Measurements from ENCODE around the gene ESRRA.
A peak's percentile ranks its signal among the peaks of the same experiment; 100 is the strongest.

ESRRA gene

GRCh38 chr11:64352099-64352994 is 47.0 kb downstream of the ESRRA start:
- DNase-seq (ENCODE audit: low read depth) = no peak

- no peak for DNase-seq (ENCODE audit: low read depth)
Observed at GRCh38 chr11:64352995-64353714, 47.8 kb downstream of the ESRRA start.

- DNase-seq (ENCODE audit: low read depth) = no peak
Observed at GRCh38 chr11:64353715-64354506, 48.6 kb downstream of the ESRRA start.

GRCh38 chr11:64355078-64355940 is 50.0 kb downstream of the ESRRA start:
- peak; percentile 83 for DNase-seq (ENCODE audit: low read depth)

- peak; percentile 35 for DNase-seq (ENCODE audit: low read depth)
Observed at GRCh38 chr11:64356498-64357411, 51.4 kb downstream of the ESRRA start.

- no peak for DNase-seq (ENCODE audit: low read depth)
Observed at GRCh38 chr11:64357446-64357845, 52.1 kb downstream of the ESRRA start.

GRCh38 chr11:64357904-64358535 is 52.7 kb downstream of the ESRRA start:
- DNase-seq (ENCODE audit: low read depth) = peak; percentile 32

- no peak for DNase-seq (ENCODE audit: low read depth)
Observed at GRCh38 chr11:64358536-64358906, 53.2 kb downstream of the ESRRA start.

GRCh38 chr11:64358907-64359711 is 53.8 kb downstream of the ESRRA start, which contains the start of gene RPS6KA4:
Gene RPS6KA4, plus strand, starts transcription at chr11:64359162. Its CDS starts 74 bp downstream, at chr11:64359236.
- peak; percentile 79 for DNase-seq (ENCODE audit: low read depth)

- DNase-seq (ENCODE audit: low read depth) = no peak
Observed at GRCh38 chr11:64359712-64360445, 54.6 kb downstream of the ESRRA start.

- no peak for DNase-seq (ENCODE audit: low read depth)
Observed at GRCh38 chr11:64360448-64360921, 55.2 kb downstream of the ESRRA start.

- DNase-seq (ENCODE audit: low read depth) = no peak
Observed at GRCh38 chr11:64361659-64362058, 56.3 kb downstream of the ESRRA start.

- no peak for DNase-seq (ENCODE audit: low read depth)
Observed at GRCh38 chr11:64362339-64362738, 57.0 kb downstream of the ESRRA start.

GRCh38 chr11:64364435-64364834 is 59.1 kb downstream of the ESRRA start:
- no peak for DNase-seq (ENCODE audit: low read depth)

GRCh38 chr11:64364911-64365310 is 59.6 kb downstream of the ESRRA start:
- DNase-seq (ENCODE audit: low read depth) = no peak
